Stomach smooth muscle (tissue), 2 donors: ENCODE measurements around the gene FOXI2.

Experiments used
- H3K27ac ChIP-seq: one replicate; pipeline ENCODE4 v1.7.0; 2013; ENCODE audit warnings: mild to moderate bottlenecking, low read length, inconsistent platforms
- H3K27me3 ChIP-seq, 2 donors: one replicate each; pipeline ENCODE4 v1.7.0; 2013; ENCODE audit warnings: low read length in 2 of 2; ENCODE audit not compliant: insufficient read depth in 2 of 2, control insufficient read depth in 1 of 2
- H3K36me3 ChIP-seq, 2 donors: one replicate each; pipeline ENCODE4 v1.7.0; 2013; ENCODE audit warnings: low read length in 2 of 2; ENCODE audit not compliant: control insufficient read depth in 2 of 2, insufficient read depth in 2 of 2
- H3K4me1 ChIP-seq: one replicate; pipeline ENCODE4 v1.7.0; 2013; ENCODE audit warnings: low read length; ENCODE audit not compliant: control insufficient read depth, insufficient read depth
- H3K4me3 ChIP-seq, 2 donors: one replicate each; pipeline ENCODE4 v1.7.0; 2013; ENCODE audit warnings: low read length in 2 of 2
- H3K9ac ChIP-seq, 2 donors: one replicate each; pipeline ENCODE4 v1.7.0; 2013; ENCODE audit warnings: low read length in 2 of 2, mild to moderate bottlenecking in 1 of 2
- H3K9me3 ChIP-seq, 2 donors: one replicate each; pipeline ENCODE4 v1.7.0; 2013; ENCODE audit warnings: low read length in 2 of 2; ENCODE audit not compliant: control insufficient read depth in 2 of 2
- donor health status: healthy.
- donor health status: Pancreatic carcinoma.

Gene FOXI2

GRCh38 chr10:127787873-127788272, 50.9 kb downstream of the FOXI2 start:
- Histone ChIP-seq H3K27me3 (no peaks in the 10 kb centered on the region), H3K4me1 (no peaks in the 10 kb centered on the region), H3K27ac (no peak overlapping the region), H3K9ac (no peak overlapping the region), H3K9me3 (peaks cover 0 to 3% of the 10 kb centered on the region in 2 donors), H3K4me3 (no peak overlapping the region), H3K36me3 (no peaks in the 10 kb centered on the region)

- H3K4me3 ChIP-seq = no peak overlapping the region
- no peak overlapping the region for H3K9ac ChIP-seq
- peaks cover 0 to 3% of the 10 kb centered on the region in 2 donors for H3K9me3 ChIP-seq
- no peak overlapping the region for H3K27ac ChIP-seq
- no peaks in the 10 kb centered on the region for H3K27me3 ChIP-seq
- H3K36me3 ChIP-seq = no peaks in the 10 kb centered on the region
- no peaks in the 10 kb centered on the region for H3K4me1 ChIP-seq
Measured at GRCh38 chr10:127790066-127790624, 53.2 kb downstream of the FOXI2 start.
